Adrenal gland (tissue), 12 donors: ENCODE measurements around the gene MSLN. TPM values are rescaled to one million over a fixed set of nuclear protein-coding genes. Genes with fewer than 3 reads are reported as not detected.

Experiments
- DNase-seq, 7 donors: peaks; one replicate each; pipeline ENCODE4 v3.0.0-alpha.2; 2019 to 2020
- H3K27ac ChIP-seq, 5 donors: fragments of 200-600 bp; sonication (generic) in 4 of 5; 1 replicate in 3 of 5; 2 replicates in 2 of 5; pipeline versions ENCODE4 v1.5.1 to v1.8.0; 2016 to 2020; ENCODE audit warnings: mild to moderate bottlenecking in 1 of 5
- H3K27me3 ChIP-seq: fragments of 200-600 bp; 2 replicates; pipeline ENCODE4 v1.8.0; 2021
- H3K36me3 ChIP-seq, 2 donors: fragments of 200-600 bp; replicated peaks in 1 of 2; 1 replicate in 1 of 2; 2 replicates in 1 of 2; pipeline versions ENCODE4 v1.5.1 to v1.8.0; 2018 to 2022
- H3K4me1 ChIP-seq, 2 donors: fragments of 200-600 bp; replicated peaks in 1 of 2; 1 replicate in 1 of 2; 2 replicates in 1 of 2; pipeline versions ENCODE4 v1.5.1 to v1.8.0; 2018 to 2021
- H3K4me3 ChIP-seq, 4 donors: fragments of 200-600 bp; sonication (generic) in 3 of 4; one replicate each; pipeline ENCODE4 v1.5.1; 2016 to 2018
- H3K9me3 ChIP-seq, 3 donors: fragments of 200-600 bp; sonication (generic) in 1 of 3; replicated peaks in 1 of 3; 1 replicate in 2 of 3; 2 replicates in 1 of 3; pipeline versions ENCODE4 v1.5.1 to v1.8.0; 2016 to 2021
- POLR2A ChIP-seq, 2 donors: fragments of 450-650 bp; IDR thresholded peaks; one replicate each; pipeline ENCODE4 v1.6.1; 2017; ENCODE audit warnings: antibody characterized with exemption in 2 of 2, mild to moderate bottlenecking in 2 of 2, moderate library complexity in 1 of 2
- WGBS, 4 donors: extraction: QIAGEN DNeasy Blood & Tissue Kit in 2 of 4; methylation state at CpG; one replicate each; pipeline versions ENCODE4 v1.1.5 to v1.1.7; 2013 to 2017; 5-methylcytosine and 5-hydroxymethylcytosine counted together
- intact Hi-C, 2 donors: fragments of 100-400 bp; cut with DNase I; formaldehyde crosslinking; loops; one replicate each; pipeline versions ENCODE4 v1.14.1 to v1.15.0; 2022 to 2023
- polyA plus RNA-seq, 3 donors: library from polyadenylated mRNA; stranded (reverse); fragments of 200-250 nt in 2 of 3; fragments of 350-450 nt in 1 of 3; fragmentation: Illumina TruSeq in 1 of 3; extraction: RNeasy Lipid Tissue Mini Kit (QIAGEN cat#74804) in 1 of 3; gene quantifications; one replicate each; pipeline ENCODE4 v1.2.3, GENCODE V29; 2013 to 2014
- total RNA-seq, 9 donors: library from RNA; depleted of rRNA in 4 of 9; stranded (reverse); fragments of >200 nt in 4 of 9; fragments of 120-200 nt in 1 of 9; fragmentation: NEBNext Ultra II Directional in 1 of 9; extraction: Animal tissue kit (Norgen Biotek cat#: 25700) in 1 of 9; gene quantifications; one replicate each; pipeline versions ENCODE4 v1.1.0 to v1.2.4, GENCODE V29; 2013 to 2023
- TF ChIP-seq, protein P1 (sequence below), 6 experiments: fragments of 450-650 bp in 4 of 6; fragments of 200-600 bp in 2 of 6; sonication (generic) in 1 of 6; IDR thresholded peaks; 1 replicate in 5 of 6; 2 replicates in 1 of 6; pipeline versions ENCODE4 v1.5.1 to v1.8.0; 2016 to 2021; ENCODE audit warnings: antibody characterized with exemption in 6 of 6, mild to moderate bottlenecking in 2 of 6, moderate library complexity in 1 of 6
- donor health status: healthy with polysubstance abuse.
- donor health status: Bipolar disorder and iron deficiency.
- donor health status: DM: yes; HTN: yes; CAD: no.
- donor health status: DM: no; HTN: no; CAD: no.
- donor health status: DM: no; HTN: no; CAD: no.
- donor health status: DM: yes; HTN: yes; CAD: no.

The MSLN gene
- total and polyA plus RNA-seq, 12 donors: 0.13 to 0.46 (median 0.30) TPM; not detected in 8

DNA sequence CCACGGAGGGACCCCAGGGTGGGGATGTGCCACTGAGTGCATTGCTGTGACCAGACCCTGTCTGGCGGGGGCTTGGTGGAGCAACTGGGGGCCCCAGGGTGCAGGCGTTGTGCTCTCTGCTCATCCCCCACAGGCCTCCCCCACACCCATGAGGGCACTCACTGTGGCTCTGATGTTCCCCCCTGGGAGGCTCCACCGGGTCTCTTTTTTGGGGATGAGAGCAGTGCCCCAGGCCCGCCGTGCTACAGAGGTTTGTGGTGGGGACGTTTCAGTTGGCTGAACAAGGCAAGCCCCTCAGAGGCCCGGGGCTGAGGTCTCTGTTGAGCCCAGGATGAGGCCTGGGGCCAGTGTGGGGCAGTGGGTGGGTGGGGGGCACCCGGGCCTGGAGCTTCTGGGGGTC lies 36.8 kb upstream of the MSLN start:
- Histone ChIP-seq H3K27ac (no peak overlapping the region), H3K4me1 (peaks cover 31% of the 10 kb centered on the region in 2 donors), H3K27me3 (no peaks in the 10 kb centered on the region), H3K9me3 (no peaks in the 10 kb centered on the region), H3K36me3 (no peaks in the 10 kb centered on the region), H3K4me3 (no peak overlapping the region)
- intact Hi-C loops: no loop called here
- no peak for DNase-seq
- TF ChIP-seq, protein P1, sequence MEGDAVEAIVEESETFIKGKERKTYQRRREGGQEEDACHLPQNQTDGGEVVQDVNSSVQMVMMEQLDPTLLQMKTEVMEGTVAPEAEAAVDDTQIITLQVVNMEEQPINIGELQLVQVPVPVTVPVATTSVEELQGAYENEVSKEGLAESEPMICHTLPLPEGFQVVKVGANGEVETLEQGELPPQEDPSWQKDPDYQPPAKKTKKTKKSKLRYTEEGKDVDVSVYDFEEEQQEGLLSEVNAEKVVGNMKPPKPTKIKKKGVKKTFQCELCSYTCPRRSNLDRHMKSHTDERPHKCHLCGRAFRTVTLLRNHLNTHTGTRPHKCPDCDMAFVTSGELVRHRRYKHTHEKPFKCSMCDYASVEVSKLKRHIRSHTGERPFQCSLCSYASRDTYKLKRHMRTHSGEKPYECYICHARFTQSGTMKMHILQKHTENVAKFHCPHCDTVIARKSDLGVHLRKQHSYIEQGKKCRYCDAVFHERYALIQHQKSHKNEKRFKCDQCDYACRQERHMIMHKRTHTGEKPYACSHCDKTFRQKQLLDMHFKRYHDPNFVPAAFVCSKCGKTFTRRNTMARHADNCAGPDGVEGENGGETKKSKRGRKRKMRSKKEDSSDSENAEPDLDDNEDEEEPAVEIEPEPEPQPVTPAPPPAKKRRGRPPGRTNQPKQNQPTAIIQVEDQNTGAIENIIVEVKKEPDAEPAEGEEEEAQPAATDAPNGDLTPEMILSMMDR (IDR thresholded peaks at IDR 0.05): no peak
- TF ChIP-seq POLR2A (IDR thresholded peaks at IDR 0.05): no peak
- 72 to 100% (median 79%) methylated on average over 2 to 9 of the region's 9 CpGs for WGBS, 4 donors

DNA sequence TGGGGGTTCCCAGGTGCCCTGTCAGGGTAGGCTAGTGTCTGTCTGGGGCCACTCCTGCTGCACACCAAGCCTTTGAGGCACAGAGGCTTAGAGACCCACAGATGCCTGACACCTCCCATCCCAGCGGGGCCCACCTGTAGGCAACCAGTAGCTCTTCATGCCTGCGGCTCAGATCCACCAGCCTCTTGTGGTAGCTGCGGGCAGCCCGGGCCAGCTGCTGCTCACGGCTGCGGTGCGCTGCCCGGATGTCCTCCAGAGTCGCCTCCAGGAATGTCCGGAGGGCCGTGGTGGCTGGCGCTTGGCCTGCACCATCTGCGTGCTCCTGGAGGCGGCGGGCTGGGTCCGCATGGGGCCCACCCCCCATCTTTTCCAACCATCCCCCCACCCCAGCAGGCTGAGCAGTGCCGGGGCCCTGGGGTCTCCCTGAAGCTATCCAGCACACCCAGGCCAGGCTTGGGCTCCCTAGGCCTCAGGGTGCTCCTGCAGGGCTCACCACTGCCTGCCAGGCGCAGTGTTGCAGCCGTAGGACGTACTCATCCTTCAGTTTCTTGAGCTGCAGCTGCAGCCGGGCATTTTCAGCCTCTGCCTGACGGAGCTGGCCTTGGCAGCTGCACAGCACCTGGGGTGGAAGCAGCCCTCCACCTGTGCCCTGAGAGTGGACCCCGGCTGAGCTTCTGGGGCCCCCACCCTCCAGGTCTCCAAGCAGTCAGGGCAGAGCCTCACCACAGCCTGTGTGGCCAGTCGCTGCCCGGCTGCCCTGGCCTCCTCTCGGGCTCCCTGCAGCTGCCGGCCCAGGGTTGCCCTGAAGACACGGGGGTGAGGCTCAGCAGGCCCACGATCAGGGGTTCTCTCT lies 36.1 kb upstream of the MSLN start:
- Histone ChIP-seq H3K36me3 (no peaks in the 10 kb centered on the region), H3K27ac (no peak overlapping the region), H3K27me3 (no peaks in the 10 kb centered on the region), H3K4me1 (peaks cover 31 to 32% of the 10 kb centered on the region in 2 donors), H3K4me3 (no peak overlapping the region), H3K9me3 (no peaks in the 10 kb centered on the region)
- no peak for DNase-seq
- intact Hi-C loops: no loop called here
- TF ChIP-seq POLR2A (IDR thresholded peaks at IDR 0.05): no peak
- TF ChIP-seq, protein P1 (IDR thresholded peaks at IDR 0.05): no peak
- WGBS, 4 donors: 60 to 66% (median 63%) methylated on average over 1 to 29 of the region's 29 CpGs

GRCh38 chr16:725041-725376 lies 35.5 kb upstream of the MSLN start:
- H3K27ac ChIP-seq: no peak overlapping the region
- no peaks in the 10 kb centered on the region for H3K27me3 ChIP-seq
- TF ChIP-seq POLR2A (IDR thresholded peaks at IDR 0.05): no peak
- TF ChIP-seq, protein P1 (IDR thresholded peaks at IDR 0.05): no peak
- peaks cover 26 to 29% of the 10 kb centered on the region in 2 donors for H3K4me1 ChIP-seq
- H3K36me3 ChIP-seq: no peaks in the 10 kb centered on the region
- no peaks in the 10 kb centered on the region for H3K9me3 ChIP-seq
- no peak for DNase-seq
- WGBS, 4 donors: 73 to 85% (median 81%) methylated on average over 4 to 7 of the region's 7 CpGs
- intact Hi-C loops: no loop called here
- no peak overlapping the region for H3K4me3 ChIP-seq

- WGBS, 4 donors: 67 to 74% (median 69%) methylated on average over 2 to 23 of the region's 23 CpGs
- no peaks in the 10 kb centered on the region for H3K36me3 ChIP-seq
- peaks cover 23 to 25% of the 10 kb centered on the region in 2 donors for H3K4me1 ChIP-seq
- H3K27ac ChIP-seq: no peak overlapping the region
- intact Hi-C loops: no loop called here
- no peak overlapping the region for H3K4me3 ChIP-seq
- TF ChIP-seq POLR2A (IDR thresholded peaks at IDR 0.05): no peak
- TF ChIP-seq, protein P1 (IDR thresholded peaks at IDR 0.05): no peak
- H3K9me3 ChIP-seq: no peaks in the 10 kb centered on the region
- DNase-seq: no peak
- H3K27me3 ChIP-seq: no peaks in the 10 kb centered on the region
Observed at GRCh38 chr16:725463-726187, 34.9 kb upstream of the MSLN start.
